Stimulated activated CD4-positive, alpha-beta T cell treated with anti-CD3 and anti-CD28 coated beads, Interleukin-4, amount 100 ng/mL, for 24 hours (primary cell): ENCODE measurements around the gene RNF31.
"Not testable (repeated sequence)": the region's sequence is repeated elsewhere in the genome, so short reads cannot be mapped to it uniquely, and the experiment has no call there.

Experiments
- DNase-seq: peaks from one replicate; pipeline ENCODE4 v3.0.0-alpha.2; 2020

RNF31 gene

GRCh38 chr14:24184104-24184970 is 37.0 kb downstream of the RNF31 start:
- DNase-seq = no peak

DNA sequence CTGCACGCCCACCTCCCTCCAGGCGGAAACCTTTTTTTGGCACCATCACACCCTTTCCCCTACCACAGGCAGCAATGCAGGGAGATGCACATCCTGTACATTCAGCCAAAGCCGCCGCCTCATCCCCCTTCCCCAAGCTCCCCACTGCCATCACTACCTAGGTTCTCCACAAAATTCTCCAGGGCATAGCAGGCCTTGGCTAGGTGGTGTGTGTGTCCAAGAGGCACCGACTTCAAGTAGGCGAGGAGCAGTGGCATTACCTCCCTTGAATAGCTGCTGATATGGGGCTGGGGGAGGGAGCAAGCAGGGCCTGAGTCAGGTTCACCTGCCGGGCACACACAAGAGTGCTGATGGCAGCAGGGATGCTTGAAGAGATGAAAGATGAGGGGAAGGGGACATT is 37.7 kb downstream of the RNF31 start:
- no peak for DNase-seq

GRCh38 chr14:24185741-24186140 is 38.4 kb downstream of the RNF31 start:
- DNase-seq = no peak

DNA sequence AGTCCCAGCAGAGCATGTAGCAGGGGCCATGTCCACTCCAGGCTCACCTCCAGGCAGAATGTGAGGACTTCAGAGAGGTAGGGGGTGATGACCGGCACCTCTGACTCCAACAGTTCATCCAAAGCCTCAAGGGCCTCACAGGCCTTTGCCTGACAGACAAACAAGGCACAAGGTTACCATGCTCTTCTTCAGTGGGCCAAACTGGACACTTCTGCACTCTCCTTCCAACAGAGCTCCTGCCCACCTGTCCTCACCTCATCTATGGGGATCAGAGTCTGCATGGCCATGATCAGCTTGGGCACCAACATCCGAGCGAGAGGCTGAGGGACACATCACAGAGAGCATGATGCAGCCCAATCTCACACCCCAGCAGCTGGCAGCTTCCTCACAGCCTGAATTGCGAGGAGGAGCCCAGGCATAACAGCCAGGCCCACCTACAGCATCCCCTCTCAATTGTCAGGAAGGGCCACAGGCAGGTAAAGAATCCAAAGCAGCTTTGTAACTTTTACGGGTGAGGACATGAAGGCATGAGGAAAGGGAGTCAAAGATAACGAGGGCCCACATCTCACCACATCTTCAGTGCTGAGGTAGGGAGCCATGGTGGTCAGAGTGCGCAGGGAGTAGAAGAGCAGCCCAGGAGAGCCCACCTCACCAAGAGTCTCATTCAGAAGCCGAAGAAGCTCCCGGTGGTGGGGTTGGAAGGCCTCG is 39.7 kb downstream of the RNF31 start:
- no peak for DNase-seq

GRCh38 chr14:24187539-24187915 is 40.2 kb downstream of the RNF31 start:
- DNase-seq = no peak

DNA sequence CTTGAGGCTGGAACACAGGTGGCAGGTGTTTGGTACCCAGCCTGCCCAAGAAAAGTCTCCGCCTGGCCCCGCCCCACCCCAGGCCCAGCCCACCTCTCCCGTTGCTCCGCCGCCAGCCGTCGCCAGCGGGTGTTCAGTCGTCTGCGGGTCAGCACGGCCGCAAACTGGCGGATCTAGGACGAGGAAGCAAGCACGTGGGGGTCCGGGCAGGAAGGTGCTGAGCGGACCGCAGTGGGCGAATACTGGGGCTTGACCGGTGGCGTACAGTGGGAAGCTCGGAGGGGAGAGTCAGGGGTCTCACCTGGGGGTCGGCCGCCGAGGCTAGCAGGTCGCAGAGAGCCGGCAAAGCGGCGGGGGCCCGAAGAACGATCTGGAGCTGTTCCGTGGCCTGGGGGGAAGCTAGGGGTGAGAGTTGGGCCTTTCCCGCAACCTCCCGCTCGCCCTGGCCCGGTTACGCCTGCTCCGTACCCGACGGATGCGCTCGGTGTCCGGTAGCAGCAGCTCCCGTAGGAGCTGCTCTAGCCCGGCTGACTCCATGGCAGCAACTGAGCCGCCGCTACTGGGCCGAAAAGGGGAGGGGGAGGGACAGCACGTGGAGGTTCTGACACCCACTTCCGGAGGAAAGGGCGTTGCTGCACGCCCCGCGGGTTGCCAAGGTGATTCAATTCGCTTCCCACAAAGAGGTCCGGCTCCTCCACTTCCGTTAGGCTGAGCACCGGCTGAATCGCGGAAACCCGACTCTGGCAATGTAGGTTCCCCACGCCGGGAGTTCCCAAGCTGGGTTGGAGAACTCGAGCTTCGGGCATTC is 41.2 kb downstream of the RNF31 start, which contains the start of gene IPO4:
Gene IPO4 (minus strand): TSS at position 566 of the 808 bp plus-strand sequence. CDS start 29 bp downstream, at position 537.
- DNase-seq = peak; percentile 97

DNA sequence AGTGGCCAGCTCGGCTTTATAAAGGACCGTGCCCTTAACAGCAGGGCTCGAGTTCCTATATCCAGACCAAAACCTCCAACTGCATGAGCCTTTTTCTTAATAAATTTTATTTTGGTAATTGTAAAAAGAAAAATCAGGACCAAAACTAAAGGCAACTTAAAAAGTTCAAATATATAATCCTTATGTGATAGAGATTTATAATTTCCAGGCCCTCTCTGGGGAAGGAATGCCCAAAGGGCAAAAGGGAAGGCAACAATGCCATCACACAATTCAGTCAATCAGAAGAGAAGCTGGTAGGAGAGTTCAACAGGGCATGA is 41.7 kb downstream of the RNF31 start:
- no peak for DNase-seq

- no peak for DNase-seq
Observed at GRCh38 chr14:24189460-24189859, 42.2 kb downstream of the RNF31 start.

- DNase-seq = no peak
Observed at GRCh38 chr14:24190416-24190815, 43.1 kb downstream of the RNF31 start.

DNA sequence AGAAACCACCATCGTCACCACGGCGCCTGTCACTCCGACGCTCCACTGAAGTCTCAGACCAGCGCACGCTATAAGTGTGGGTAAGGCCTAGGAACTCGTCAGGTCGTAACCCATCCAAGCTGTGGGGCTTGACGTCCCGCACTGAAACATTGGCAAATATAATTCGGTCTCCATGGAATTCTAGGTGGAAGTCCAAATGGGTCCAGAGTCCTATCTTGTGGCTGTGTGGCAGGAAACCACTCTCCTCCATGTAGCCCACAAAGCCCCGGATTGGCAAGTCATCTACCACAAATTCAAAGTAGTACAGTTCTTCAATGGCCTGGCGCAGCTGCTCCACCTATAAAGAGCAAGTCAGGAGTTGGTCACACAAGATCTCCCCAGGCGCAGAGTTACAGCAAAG is 45.6 kb downstream of the RNF31 start:
- DNase-seq = no peak

GRCh38 chr14:24194186-24194872 is 47.0 kb downstream of the RNF31 start:
- DNase-seq = no peak

DNA sequence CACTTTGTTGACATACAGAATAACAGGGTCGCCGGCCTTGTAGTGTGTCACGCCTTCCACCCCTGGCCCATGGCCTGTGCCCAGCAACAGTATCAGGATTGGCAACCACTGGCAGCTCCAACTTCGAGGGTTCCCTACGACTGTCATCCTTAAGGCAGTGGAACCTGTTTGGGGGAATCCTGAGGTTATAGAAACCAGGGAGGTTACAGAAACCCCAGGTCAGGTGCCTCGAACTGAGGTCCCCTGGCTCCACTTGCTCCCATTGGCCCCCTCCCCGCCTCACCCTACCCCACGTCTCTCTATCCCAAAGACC is 47.5 kb downstream of the RNF31 start:
- no peak for DNase-seq

- DNase-seq = peak; percentile 88
Observed at GRCh38 chr14:24195186-24196070, 48.1 kb downstream of the RNF31 start, which contains the start of gene TM9SF1. TSS of gene TM9SF1 (minus strand) at chr14:24195441. CDS start at chr14:24195019, 422 bp downstream.

DNA sequence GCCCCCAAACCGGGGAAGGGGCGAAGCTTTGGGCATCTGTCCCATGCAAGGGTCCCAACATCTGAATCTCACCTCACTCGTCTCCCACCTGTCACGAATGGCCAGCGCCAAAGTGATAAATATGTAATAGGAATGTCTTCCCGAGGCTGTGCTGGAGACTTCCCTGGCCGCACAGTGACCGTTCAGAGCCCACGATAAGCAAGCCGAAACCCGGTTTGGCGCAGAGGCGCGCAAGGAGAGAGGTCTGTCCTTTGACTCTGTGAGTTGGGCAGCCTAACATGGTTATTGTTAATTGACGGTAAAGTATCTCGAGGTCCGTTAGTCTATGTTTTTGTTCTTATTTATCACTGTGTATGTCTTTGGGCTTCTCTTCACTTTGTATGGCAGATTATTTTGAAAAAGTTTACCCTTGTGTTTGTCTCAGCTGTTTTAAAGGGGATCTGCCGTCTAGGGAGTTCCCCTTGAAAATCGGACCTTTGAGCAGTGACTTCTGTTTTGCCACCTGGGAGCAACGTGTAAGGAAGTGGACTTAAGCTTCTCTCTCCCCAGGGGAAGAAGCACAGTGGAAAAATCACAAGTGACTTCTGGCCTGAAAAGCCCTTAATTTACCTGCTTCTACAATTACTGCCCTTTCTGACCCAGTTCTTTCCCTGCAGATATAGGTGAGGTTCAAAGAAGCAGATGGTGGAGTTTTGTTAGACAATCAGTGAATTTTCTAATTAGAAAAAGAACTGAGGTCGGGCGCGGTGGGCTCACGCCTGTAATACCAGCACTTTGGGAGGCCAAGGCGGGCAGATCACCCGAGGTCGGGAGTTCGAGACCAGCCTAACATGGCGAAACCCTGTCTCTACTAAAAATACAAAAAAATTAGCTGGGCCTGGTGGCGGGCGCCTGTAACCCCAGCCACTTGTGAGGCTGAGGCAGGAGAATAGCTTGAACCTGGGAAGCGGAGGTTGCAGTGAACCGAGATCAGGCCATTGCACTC is 49.1 kb downstream of the RNF31 start:
- DNase-seq = no peak

GRCh38 chr14:24197056-24197450 is 49.8 kb downstream of the RNF31 start:
- DNase-seq = no peak

DNA sequence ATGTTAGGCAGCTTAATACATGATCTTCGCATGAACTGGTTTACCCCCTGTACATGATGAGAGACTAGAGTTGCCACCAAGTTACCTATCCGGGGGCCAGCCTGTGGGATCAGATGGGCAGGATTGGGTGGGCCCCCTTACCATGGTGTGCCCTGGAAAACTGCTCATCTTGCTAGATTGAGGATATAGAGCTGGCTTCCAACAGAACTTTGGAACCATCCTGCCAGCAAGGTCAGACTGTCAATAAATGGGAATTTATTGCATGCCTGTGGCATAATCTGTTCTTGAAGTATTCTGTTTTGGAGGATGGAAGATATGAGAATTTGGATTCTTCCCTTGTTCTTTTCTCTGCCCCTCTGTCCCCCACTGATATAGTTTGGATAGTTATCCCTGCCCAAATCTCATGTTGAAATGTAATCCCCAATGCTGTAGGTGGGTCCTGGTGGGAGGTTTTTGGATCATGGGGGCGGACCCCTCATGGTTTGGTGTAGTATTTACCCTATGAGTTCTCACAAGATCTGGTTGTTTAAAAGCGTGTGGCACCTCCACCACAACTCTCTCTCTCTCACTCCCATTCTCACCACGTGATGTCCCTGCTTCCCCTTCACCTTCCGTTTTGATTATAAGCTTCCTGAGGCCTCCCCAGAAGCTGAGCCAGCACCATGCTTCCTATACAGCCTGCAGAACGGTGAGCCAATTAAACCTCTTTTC is 51.7 kb downstream of the RNF31 start:
- no peak for DNase-seq

GRCh38 chr14:24202538-24202937 is 55.2 kb downstream of the RNF31 start:
- not testable (repeated sequence) for DNase-seq

- not testable (repeated sequence) for DNase-seq
Observed at GRCh38 chr14:24203249-24203886, 56.1 kb downstream of the RNF31 start.
